ENCODE measurements around the gene VPS37C. TPM values are rescaled to one million over a fixed set of nuclear protein-coding genes. Genes with fewer than 3 reads are reported as not detected.
A peak's percentile ranks its signal among the peaks of the same experiment; 100 is the strongest.

The VPS37C gene
- total and polyA plus RNA-seq, 9 of the 15 experiments (the other 6 are each of a cell fraction or from before 2014, with no cell fraction given), result 0.62 to 29.8 (median 11.5) TPM

GRCh38 chr11:61162092-61162941 lies 1.1 kb upstream of the VPS37C start (continued):
- TF ChIP-seq FOXP1 (CRISPR knock-in tag; IDR thresholded peaks at IDR 0.05) (no peak; the same call in 1 of the 2 replicates), ZBTB11 (CRISPR knock-in tag; IDR thresholded peaks at IDR 0.05) (no peak), MGA (IDR thresholded peaks at IDR 0.05) (0 out of 2 replicates have a peak, but pooled peaks have one; percentile 37), EHMT2 (IDR thresholded peaks at IDR 0.05) (peak; percentile 13; the same call in 1 of the 2 replicates)
- TF ChIP-seq, protein P1, sequence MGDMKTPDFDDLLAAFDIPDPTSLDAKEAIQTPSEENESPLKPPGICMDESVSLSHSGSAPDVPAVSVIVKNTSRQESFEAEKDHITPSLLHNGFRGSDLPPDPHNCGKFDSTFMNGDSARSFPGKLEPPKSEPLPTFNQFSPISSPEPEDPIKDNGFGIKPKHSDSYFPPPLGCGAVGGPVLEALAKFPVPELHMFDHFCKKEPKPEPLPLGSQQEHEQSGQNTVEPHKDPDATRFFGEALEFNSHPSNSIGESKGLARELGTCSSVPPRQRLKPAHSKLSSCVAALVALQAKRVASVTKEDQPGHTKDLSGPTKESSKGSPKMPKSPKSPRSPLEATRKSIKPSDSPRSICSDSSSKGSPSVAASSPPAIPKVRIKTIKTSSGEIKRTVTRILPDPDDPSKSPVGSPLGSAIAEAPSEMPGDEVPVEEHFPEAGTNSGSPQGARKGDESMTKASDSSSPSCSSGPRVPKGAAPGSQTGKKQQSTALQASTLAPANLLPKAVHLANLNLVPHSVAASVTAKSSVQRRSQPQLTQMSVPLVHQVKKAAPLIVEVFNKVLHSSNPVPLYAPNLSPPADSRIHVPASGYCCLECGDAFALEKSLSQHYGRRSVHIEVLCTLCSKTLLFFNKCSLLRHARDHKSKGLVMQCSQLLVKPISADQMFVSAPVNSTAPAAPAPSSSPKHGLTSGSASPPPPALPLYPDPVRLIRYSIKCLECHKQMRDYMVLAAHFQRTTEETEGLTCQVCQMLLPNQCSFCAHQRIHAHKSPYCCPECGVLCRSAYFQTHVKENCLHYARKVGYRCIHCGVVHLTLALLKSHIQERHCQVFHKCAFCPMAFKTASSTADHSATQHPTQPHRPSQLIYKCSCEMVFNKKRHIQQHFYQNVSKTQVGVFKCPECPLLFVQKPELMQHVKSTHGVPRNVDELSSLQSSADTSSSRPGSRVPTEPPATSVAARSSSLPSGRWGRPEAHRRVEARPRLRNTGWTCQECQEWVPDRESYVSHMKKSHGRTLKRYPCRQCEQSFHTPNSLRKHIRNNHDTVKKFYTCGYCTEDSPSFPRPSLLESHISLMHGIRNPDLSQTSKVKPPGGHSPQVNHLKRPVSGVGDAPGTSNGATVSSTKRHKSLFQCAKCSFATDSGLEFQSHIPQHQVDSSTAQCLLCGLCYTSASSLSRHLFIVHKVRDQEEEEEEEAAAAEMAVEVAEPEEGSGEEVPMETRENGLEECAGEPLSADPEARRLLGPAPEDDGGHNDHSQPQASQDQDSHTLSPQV (IDR thresholded peaks at IDR 0.05), result 0 out of 2 replicates have a peak, but pooled peaks have one; percentile 59
